Esophagus squamous epithelium (tissue), 5 donors: Measurements from ENCODE around the gene TTC22. TPM values are rescaled to one million over a fixed set of nuclear protein-coding genes. Genes with fewer than 3 reads are reported as not detected.

Experiments
- DNase-seq: peaks from one replicate; lab custom pipeline; 2025; lab: John Stamatoyannopoulos, UW
- H3K27ac ChIP-seq, 4 donors: fragments of 200-600 bp; sonication (generic); one replicate each; pipeline ENCODE4 v1.5.1; 2016 to 2019; ENCODE audit warnings: mild to moderate bottlenecking in 1 of 4
- H3K27me3 ChIP-seq, 4 donors: fragments of 200-600 bp; sonication (generic); 1 replicate in 3 of 4; 2 replicates in 1 of 4; pipeline versions ENCODE4 v1.5.1 to v1.6.0; 2017 to 2021; ENCODE audit warnings: antibody characterized with exemption in 1 of 4
- H3K36me3 ChIP-seq, 3 donors: fragments of 200-600 bp; sonication (generic); one replicate each; pipeline ENCODE4 v1.5.1; 2016 to 2019
- H3K4me1 ChIP-seq, 3 donors: fragments of 200-600 bp; sonication (generic); one replicate each; pipeline ENCODE4 v1.5.1; 2017 to 2019
- H3K4me3 ChIP-seq, 4 donors: fragments of 200-600 bp; sonication (generic); 1 replicate in 3 of 4; 2 replicates in 1 of 4; pipeline ENCODE4 v1.5.1; 2016 to 2019; ENCODE audit warnings: mild to moderate bottlenecking in 2 of 4, moderate library complexity in 1 of 4
- H3K9me3 ChIP-seq, 3 donors: fragments of 200-600 bp; sonication (generic); one replicate each; pipeline ENCODE4 v1.5.1; 2016 to 2019
- CTCF ChIP-seq, 6 experiments: fragments of 450-650 bp in 4 of 6; fragments of 200-600 bp in 2 of 6; sonication (generic) in 2 of 6; IDR thresholded peaks; one replicate each; pipeline ENCODE4 v1.5.1; 2016 to 2019; ENCODE audit warnings: antibody characterized with exemption in 6 of 6, mild to moderate bottlenecking in 4 of 6, moderate library complexity in 4 of 6
- POLR2A ChIP-seq, 4 donors: fragments of 450-650 bp; IDR thresholded peaks; one replicate each; pipeline ENCODE4 v1.6.1; 2017; ENCODE audit warnings: antibody characterized with exemption in 4 of 4, mild to moderate bottlenecking in 4 of 4, moderate library complexity in 3 of 4
- WGBS, 2 donors: methylation state at CpG; one replicate each; pipeline ENCODE4 v1.1.5; 2018; 5-methylcytosine and 5-hydroxymethylcytosine counted together
- intact Hi-C: fragments of 100-400 bp; cut with DNase I; formaldehyde crosslinking; loops from one replicate; pipeline ENCODE4 v1.15.0; 2022
- total RNA-seq, 4 donors: library from RNA; depleted of rRNA; stranded (reverse); fragments of >200 nt; gene quantifications; one replicate each; pipeline ENCODE4 v1.1.0, GENCODE V29; 2016
- donor health status: DM: yes; HTN: yes; CAD: no.

Gene TTC22
- total RNA-seq: 100 to 1,000 TPM in 3 of 4 donors, 10 to 100 TPM in 1; 73.4 to 323 (median 141) TPM

GRCh38 chr1:54800899-54801759, at the start of gene TTC22:
Gene TTC22, minus strand, starts transcription at chr1:54801323. Its CDS starts 160 bp downstream, at chr1:54801163.
- peaks cover 0 to 35% (median 2%) of the 10 kb centered on the region in 4 donors for H3K27me3 ChIP-seq
- DNase-seq: no peak
- peak within 1 kb of the TSS; percentile 83 to 94 (median 92) for H3K27ac ChIP-seq
- peaks cover 13 to 99% (median 23%) of the 10 kb centered on the region in 3 donors for H3K4me1 ChIP-seq
- no peaks in the 10 kb centered on the region for H3K9me3 ChIP-seq
- H3K36me3 ChIP-seq: peaks cover 0 to 9% (median 0%) of the 10 kb centered on the region in 3 donors
- TF ChIP-seq CTCF (IDR thresholded peaks at IDR 0.05): peak; percentile 45 to 82 (median 58)
- TF ChIP-seq POLR2A (IDR thresholded peaks at IDR 0.05): peak in 1 of 4 donors; percentile 67
- 16 to 19% methylated on average over 4 to 9 of the region's 58 CpGs for WGBS, 2 donors
- peak within 1 kb of the TSS; percentile 52 to 65 (median 60) for H3K4me3 ChIP-seq
- intact Hi-C loops: loop anchor here (10.0 kb wide), 1 partner anchor 296 kb away; no protein-coding TSS in a partner anchor

DNA sequence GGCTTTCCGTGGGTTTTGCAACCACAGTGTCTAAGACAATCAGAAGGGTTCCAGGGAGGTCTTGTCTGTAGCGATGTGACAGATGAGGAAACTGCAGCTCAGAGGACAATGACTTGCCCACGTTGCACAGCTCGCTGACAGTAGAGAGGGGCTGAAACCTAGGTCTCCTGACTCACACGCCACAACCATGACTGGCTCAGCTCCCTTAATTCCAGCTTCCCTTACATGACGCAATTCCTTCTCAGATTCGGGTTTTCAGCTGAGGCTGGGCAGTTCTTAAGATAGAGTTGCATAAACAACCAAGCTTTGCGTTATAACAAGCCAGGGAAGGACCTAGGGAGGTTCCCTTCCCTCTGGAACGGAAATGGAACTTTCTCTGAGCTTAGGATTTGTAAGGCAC, 49.6 kb upstream of the TTC22 start:
- TF ChIP-seq CTCF (IDR thresholded peaks at IDR 0.05) (no peak), POLR2A (IDR thresholded peaks at IDR 0.05) (no peak)
- no peaks in the 10 kb centered on the region for H3K9me3 ChIP-seq
- 43 to 67% methylated on average over 6 to 8 of the region's 9 CpGs for WGBS, 2 donors
- intact Hi-C loops: no loop called here
- no peaks in the 10 kb centered on the region for H3K27me3 ChIP-seq
- no peak for DNase-seq
- peaks cover 11 to 97% (median 27%) of the 10 kb centered on the region in 3 donors for H3K36me3 ChIP-seq
- H3K4me1 ChIP-seq: peaks cover 9 to 75% (median 12%) of the 10 kb centered on the region in 3 donors
- peak overlapping the region; percentile 50 to 77 (median 68) for H3K27ac ChIP-seq
- H3K4me3 ChIP-seq: no peak overlapping the region

DNA sequence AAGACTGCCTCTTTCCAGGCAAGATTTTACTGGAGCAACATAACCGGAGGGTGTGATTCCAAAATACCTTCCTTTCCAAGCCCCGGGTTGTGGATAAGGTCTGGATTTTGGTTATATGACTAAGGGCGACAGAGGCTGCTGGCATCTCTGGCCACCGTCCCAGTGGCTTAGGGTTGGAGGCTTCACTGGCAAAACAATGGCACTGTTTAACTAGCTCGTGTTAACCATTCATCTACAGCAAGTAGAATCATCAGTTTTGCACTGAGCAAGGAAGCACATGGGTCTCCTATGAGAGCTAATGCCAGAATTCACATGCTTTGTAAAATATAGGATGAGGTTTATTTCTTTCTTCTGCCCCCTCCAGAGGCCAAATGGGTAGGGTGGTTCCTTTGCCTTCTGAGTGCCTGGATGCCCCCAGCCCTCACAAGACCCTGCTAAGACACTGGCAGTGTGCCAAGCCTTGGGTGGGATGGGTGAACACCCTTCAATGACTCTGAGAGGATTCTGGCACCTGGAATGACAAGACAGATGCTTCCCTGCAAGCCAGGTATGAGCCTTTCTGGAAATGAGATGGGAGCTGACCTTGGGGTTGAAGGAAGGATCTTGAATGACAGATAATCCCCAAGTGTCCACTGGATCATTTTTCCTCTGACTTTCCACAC, 49.1 kb upstream of the TTC22 start:
- Histone ChIP-seq H3K36me3 (peaks cover 11 to 92% (median 27%) of the 10 kb centered on the region in 3 donors), H3K27ac (peak overlapping the region; percentile 33 to 77 (median 68)), H3K27me3 (no peaks in the 10 kb centered on the region), H3K9me3 (no peaks in the 10 kb centered on the region), H3K4me1 (peaks cover 9 to 75% (median 12%) of the 10 kb centered on the region in 3 donors), H3K4me3 (no peak overlapping the region)
- DNase-seq: no peak
- 35 to 37% methylated on average over 5 of the region's 5 CpGs for WGBS, 2 donors
- intact Hi-C loops: no loop called here
- TF ChIP-seq CTCF (IDR thresholded peaks at IDR 0.05): no peak
- TF ChIP-seq POLR2A (IDR thresholded peaks at IDR 0.05): no peak

DNA sequence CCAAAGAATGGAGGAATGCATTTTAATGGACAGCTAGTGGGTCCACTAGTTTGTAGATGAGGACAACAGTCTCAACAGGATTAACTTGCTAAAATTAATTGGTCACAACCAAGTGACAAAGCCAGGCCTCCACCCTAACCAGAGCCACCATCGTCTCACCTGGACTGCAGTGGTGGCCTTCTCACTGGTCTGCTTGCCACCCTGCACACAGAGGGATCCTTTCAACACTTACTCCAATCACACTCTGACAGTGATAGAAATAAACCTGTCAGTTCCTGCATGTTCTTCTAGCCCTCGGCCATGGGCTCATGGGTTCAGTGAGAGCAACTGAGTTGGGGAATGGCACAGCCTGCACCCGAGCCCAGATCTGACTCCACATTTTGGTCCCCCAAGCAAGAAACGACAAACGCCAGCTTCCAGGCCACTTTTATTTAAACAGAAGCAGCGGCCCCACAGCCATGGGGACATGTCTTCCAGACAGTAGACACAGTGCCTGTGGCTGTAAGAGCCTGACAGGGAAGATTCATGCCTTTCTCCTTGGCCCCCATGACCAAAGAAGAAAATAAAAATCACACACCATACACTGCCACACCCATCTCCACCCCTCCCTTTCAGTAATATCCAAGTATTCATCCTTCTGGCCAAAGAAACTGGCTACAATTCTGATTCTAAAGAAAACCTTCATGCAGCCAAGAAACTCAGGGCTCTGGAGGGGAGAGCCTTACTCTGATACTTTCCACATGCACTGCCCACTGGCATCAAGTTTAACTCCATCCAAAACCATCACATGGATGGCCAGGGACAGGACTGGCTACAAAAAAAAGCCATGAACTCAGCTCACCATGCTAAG, 48.3 kb upstream of the TTC22 start:
- DNase-seq: no peak

More for the DNA sequence above, 48.3 kb upstream of the TTC22 start:
- no peak overlapping the region for H3K4me3 ChIP-seq
- H3K9me3 ChIP-seq: no peaks in the 10 kb centered on the region
- intact Hi-C loops: no loop called here
- peaks cover 11 to 86% (median 27%) of the 10 kb centered on the region in 3 donors for H3K36me3 ChIP-seq
- H3K27ac ChIP-seq: peak overlapping the region in 3 of 4 donors; percentile 33 to 77 (median 60)
- H3K4me1 ChIP-seq: peaks cover 9 to 71% (median 12%) of the 10 kb centered on the region in 3 donors
- WGBS, 2 donors: 85 to 97% methylated on average over 4 to 6 of the region's 6 CpGs
- TF ChIP-seq CTCF (IDR thresholded peaks at IDR 0.05) (no peak), POLR2A (IDR thresholded peaks at IDR 0.05) (no peak)
- no peaks in the 10 kb centered on the region for H3K27me3 ChIP-seq
